Adipocyte (in vitro differentiated cells): Measurements from ENCODE around the gene NES.

Experiments used
- DNase-seq: peaks from one replicate; pipeline ENCODE4 v3.0.0-alpha.2; 2015; ENCODE audit warnings: low read depth
- H3K27me3 ChIP-seq: replicated peaks from 2 replicates; pipeline ENCODE4 v1.7.0; 2013; ENCODE audit warnings: mild to moderate bottlenecking, low read length, moderate library complexity; ENCODE audit not compliant: control insufficient read depth, insufficient read depth
- H3K36me3 ChIP-seq: 2 replicates; pipeline ENCODE4 v1.7.0; 2013; ENCODE audit warnings: low read length, mild to moderate bottlenecking, moderate library complexity; ENCODE audit not compliant: control insufficient read depth, insufficient read depth, severe bottlenecking
- H3K4me1 ChIP-seq: 2 replicates; pipeline ENCODE4 v1.7.0; 2013; ENCODE audit warnings: mild to moderate bottlenecking, low read length, moderate library complexity; ENCODE audit not compliant: control insufficient read depth, insufficient read depth
- H3K4me3 ChIP-seq: 2 replicates; pipeline ENCODE4 v1.7.0; 2013; ENCODE audit warnings: mild to moderate bottlenecking, low read length, moderate library complexity
- H3K9ac ChIP-seq: 2 replicates; pipeline ENCODE4 v1.7.0; 2013; ENCODE audit warnings: mild to moderate bottlenecking, low read length, moderate library complexity
- H3K9me3 ChIP-seq: 2 replicates; pipeline ENCODE4 v1.7.0; 2013; ENCODE audit warnings: mild to moderate bottlenecking, low read length, moderate library complexity; ENCODE audit not compliant: control insufficient read depth

Gene NES

DNA sequence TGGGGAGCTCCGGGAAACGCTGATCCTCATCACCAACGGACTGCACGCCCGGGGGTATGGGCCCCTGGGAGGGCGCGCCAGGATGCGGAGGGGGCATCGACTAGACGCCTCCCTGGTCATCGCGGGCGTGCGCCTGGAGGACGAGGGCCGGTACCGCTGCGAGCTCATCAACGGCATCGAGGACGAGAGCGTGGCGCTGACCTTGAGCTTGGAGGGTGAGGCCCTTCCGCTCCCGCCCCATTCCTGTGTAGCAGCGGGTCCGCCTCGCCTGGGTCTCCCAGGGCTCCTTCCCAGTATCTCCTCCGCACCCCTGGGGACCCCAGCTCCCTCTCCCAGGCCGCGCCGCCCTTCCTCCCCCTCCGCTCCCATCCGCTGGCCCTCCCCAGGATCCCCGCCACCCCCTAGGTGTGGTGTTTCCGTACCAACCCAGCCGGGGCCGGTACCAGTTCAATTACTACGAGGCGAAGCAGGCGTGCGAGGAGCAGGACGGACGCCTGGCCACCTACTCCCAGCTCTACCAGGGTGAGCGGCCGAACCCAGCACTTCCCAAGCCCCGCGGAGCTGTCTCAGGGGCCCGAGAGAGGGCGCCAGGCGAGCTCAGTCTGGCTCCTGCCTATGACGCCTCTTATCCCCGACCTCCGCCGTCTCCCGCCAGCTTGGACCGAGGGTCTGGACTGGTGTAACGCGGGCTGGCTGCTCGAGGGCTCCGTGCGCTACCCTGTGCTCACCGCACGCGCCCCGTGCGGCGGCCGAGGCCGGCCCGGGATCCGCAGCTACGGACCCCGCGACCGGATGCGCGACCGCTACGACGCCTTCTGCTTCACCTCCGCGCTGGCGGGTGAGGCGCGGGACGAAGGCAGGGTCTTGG, 53.0 kb downstream of the NES start:
- Histone ChIP-seq H3K4me1 (peaks cover 3% of the 10 kb centered on the region), H3K9ac (no peak overlapping the region), H3K4me3 (peak overlapping the region; percentile 50), H3K36me3 (no peaks in the 10 kb centered on the region), H3K27me3 (peaks cover 65% of the 10 kb centered on the region), H3K9me3 (no peaks in the 10 kb centered on the region)
- DNase-seq, result peak; percentile 72

DNA sequence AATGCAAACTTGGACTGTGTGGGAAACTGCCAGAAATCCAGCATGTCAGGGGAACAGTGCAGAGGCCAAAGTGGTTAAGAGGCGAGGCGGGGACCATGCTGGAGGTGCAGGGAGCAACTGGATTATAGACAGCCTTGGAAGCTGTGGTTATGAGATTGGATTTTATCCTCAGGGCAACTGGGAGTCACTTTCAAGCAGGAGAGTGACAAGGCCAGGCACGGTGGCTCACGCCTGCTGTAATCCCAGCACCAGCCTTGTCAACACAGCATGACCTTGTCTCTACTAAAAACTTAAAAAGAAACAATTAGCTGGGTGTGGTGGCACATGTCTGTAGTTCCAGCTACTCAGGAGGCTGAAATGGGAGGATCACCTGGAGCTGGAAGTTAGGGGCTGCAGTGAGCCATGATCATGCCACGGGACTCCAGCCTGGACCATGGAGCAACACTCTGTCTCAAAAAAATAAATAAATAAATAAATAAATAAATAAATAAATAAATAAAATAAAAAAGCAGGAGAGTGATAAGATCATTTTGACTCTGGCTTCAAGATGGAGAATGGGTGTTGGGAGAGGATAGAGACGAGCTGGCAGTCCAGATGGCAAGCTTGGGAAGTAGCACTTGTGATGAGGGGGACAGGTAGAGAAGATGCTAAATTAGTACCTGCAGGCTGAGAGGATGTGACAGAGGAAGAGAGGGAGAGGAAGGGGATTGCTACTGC, 54.5 kb downstream of the NES start:
- peaks cover 64% of the 10 kb centered on the region for H3K27me3 ChIP-seq
- H3K4me1 ChIP-seq, result peaks cover 3% of the 10 kb centered on the region
- H3K9ac ChIP-seq, result no peak overlapping the region
- H3K4me3 ChIP-seq, result no peak overlapping the region
- no peak for DNase-seq
- no peaks in the 10 kb centered on the region for H3K9me3 ChIP-seq
- H3K36me3 ChIP-seq, result no peaks in the 10 kb centered on the region

DNA sequence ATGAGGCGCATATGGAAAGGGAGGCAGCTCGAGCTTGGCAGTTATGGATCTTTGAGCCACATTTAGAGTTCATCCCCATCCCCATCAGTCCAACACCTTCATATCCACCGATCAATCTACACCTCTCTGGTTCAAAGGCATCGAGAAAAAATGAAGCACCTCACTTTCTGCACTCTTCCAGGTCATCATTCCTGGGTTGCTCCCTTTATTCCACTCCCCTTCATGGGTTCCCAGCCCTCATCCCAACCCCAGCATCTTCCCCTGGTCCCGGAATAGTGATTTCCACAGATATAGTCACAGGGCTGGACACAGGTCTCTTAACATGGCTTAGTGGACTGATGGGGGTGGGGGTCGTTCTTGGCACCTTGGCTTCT, 57.6 kb downstream of the NES start:
- no peaks in the 10 kb centered on the region for H3K36me3 ChIP-seq
- peaks cover 41% of the 10 kb centered on the region for H3K27me3 ChIP-seq
- DNase-seq, result no peak
- H3K9me3 ChIP-seq, result no peaks in the 10 kb centered on the region
- H3K9ac ChIP-seq, result no peak overlapping the region
- H3K4me3 ChIP-seq, result no peak overlapping the region
- peaks cover 7% of the 10 kb centered on the region for H3K4me1 ChIP-seq

DNA sequence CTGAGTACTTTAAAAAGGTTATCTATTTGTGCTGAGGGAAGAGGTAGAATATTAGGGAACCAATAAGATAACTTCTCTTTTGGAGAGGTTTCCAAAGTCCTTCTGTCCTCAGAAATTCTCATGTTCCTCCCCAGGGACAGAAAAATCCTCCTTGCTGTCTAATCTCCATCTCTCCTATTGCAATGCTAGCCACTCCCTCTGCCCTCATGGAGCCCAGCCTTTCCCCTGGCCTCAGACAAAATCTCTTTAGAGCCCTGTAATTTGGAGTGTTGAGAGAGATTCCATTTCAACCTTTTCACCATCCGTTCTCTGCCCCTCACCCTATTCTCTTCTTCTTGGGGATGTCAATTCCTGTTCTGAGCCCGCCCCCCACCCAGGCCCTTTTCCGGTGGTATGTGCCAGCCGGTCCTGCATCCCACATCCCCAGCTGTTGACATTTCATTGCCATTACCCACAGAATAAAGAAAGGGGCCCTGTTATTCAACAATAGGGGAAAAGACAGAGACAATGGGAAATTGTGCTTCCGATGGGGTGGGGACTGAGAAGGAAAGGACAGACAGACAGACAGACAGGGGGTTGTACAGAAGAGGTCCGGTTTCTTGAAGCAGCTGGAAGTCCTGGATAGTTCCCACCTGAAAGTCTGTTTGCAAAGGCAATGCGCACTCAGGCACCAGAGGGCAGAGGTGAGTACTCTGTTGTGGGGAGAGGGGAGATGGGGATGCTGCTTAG, 58.2 kb downstream of the NES start, which contains the start of gene HAPLN2:
Gene HAPLN2 (plus strand): TSS at position 563 of the 729 bp plus-strand sequence. CDS start 4,076 bp downstream, outside the sequence.
- Histone ChIP-seq H3K4me1 (peaks cover 7% of the 10 kb centered on the region), H3K9me3 (no peaks in the 10 kb centered on the region), H3K36me3 (no peaks in the 10 kb centered on the region), H3K4me3 (no peak within 1 kb of the TSS), H3K27me3 (peaks cover 41% of the 10 kb centered on the region), H3K9ac (no peak within 1 kb of the TSS)
- DNase-seq, result peak; percentile 29
